HG03520 (cell line): ENCODE data around the gene BSN.

ENCODE experiments used
- ATAC-seq: cut with Tn5 transposase; IDR thresholded peaks from one replicate; pipeline ENCODE4 v1.9.1; 2021; ENCODE audit warnings: mild to moderate bottlenecking, moderate library complexity; ENCODE audit not compliant: unreplicated experiment

Gene BSN

DNA sequence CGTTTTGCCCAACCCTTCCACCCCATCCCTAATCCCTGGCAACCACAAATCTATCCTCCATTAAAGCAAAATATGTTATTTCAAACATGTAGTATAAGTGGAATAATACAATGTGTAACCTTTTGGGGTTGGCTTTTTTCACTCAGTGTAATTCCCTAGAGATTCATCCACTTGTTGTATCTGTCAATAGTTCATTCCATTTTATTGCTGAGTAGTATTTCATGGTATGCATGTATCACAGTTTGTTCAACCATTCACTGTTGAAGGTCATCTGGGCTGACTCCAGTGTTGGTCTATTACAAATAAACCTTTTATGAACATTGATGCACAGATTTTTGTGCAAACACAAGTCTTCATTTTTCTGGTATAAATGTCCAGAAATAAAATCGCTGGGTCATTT lies 38.8 kb downstream of the BSN start:
- ATAC-seq = no peak

DNA sequence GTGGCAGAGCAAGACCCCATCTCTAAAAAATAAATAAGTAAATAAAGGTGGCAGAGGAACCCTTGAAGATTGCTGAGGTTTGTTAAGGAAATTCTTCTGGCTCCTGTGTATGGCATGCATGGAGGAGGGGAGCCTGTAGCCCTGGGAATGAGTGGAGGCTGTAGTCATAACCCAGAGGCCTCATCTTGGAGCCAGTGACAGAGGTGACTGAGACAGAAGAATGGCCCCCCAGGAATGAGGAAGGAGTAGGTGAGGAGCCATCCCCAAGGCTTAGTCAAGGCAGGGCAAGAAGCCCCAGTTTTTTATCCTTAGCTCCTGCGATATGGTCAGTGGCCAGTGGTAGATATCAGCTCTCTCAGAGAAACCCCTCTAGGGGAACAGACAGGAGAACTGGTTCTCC lies 46.5 kb downstream of the BSN start:
- ATAC-seq = no peak

DNA sequence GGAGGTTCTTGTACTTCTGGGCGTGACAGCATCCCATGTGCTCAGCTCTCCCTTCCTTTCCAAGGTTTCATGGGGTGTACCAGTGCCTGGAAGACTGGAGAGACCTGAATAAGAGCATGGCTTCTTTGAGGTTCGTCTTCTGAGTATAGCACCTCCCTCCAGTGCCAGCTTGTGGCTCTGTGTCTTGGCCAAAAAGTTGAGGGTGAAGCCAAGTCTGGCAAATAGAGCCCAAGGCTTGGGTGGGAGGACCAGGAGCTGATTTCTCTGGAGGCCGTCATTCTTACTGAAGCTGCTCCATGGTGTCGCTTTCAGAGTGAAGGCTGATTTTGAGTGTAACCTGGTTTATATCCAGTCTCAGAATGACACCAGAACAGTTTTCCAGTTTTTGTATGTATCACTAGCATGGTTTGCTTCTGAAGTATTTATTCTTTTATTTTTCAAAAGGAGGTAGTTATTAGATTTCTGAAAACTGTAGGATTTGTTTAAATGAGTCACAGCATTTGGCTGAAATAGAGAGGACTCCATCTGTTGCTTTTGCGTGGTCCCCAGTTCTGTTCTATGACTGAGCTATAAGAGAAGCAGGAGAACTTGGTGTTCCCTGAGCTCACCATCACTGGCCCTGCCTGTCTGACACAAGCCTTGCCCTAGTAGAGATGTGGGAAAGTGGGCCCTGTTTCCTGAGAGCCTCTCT lies 47.2 kb downstream of the BSN start:
- ATAC-seq = no peak

DNA sequence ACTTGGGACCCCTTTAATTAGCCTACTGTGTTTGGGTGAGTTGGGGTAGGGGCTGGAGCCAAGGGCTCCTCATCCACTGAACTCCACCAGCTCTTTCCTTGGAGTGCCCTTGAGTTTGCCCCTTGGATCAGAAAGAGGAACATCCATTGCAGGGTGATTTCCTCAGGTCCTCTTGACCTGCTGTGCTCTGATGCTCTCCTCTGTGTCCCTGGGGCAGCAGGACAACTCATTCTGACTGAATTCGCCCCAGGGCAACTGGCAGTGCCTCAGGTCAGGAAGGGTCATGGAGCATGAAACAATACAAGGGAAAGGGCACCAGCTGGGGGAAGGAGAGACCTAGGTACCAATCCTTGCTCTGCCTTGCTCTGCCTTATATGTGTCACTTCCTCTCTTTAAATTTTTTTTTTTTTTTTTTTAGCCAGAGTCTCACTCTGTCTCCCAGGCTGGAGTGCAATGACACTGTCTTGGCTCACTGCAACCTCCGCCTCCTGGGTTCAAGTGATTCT lies 47.8 kb downstream of the BSN start:
- no peak for ATAC-seq

DNA sequence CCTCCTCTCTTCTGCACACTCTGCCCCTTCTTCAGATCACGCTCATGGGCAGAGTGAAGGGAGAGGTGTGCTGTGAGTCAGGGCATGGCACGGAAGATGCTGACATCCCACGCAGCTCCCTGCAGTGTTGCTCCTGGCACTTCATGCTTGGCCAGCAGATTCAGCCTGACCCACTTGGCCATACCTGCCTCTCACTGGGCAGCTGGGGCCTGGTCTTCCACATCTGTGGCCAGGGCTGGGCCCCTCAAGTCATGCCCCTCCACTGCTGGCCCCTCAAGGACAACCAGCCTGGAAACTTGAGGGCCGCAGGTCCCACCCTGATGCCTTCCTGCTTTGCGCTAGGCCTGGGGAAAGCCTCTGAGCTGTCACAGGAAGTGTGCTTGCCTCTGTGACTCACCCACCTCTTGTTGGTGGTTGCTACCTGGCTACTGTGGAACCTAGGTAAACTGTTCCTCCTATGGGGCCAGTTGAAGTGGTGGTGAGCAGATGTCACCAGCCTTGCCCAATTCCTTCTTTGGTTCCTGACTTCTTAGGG lies 48.7 kb downstream of the BSN start:
- no peak for ATAC-seq

DNA sequence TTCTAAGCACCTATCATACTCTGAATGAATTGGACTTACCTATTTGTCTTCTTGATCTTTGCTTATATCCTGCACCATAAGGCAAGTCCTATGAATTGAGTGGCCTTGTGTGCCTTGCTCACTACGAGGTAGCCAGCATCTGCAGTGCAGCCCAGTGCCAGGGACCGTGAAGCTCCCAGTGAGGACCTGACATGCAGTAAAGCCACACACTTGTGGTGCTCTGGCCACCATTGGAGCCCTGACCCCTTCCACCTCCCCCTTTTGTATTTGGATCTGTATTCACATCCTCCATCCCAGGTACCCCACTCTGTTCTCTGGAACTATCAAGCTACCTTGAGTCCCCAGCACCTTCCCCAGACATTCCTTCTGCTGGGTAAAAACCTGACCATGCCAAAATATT lies 52.1 kb downstream of the BSN start:
- no peak for ATAC-seq

DNA sequence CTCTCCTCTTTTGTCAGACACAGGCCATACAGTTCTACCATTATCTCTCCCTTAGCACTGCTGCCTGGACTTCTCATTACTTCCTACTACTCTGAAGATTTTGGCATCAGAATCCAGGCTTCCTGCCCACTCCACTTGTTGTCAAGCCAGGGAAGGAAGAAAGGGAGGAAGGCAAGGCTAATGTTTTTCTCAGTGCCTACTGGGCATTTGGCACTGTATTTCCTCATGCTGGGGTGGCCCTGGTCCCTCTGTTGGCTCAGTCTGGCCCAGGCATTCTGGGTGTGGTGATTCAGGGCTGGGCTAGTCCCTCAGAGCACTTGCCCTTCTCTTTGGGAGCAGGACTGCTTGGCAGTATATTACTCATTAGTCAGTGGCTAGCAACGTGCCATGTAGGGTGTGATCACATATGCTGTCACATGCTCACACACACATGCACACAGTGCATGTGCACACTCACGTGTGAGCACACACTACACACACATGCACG lies 52.9 kb downstream of the BSN start:
- no peak for ATAC-seq

DNA sequence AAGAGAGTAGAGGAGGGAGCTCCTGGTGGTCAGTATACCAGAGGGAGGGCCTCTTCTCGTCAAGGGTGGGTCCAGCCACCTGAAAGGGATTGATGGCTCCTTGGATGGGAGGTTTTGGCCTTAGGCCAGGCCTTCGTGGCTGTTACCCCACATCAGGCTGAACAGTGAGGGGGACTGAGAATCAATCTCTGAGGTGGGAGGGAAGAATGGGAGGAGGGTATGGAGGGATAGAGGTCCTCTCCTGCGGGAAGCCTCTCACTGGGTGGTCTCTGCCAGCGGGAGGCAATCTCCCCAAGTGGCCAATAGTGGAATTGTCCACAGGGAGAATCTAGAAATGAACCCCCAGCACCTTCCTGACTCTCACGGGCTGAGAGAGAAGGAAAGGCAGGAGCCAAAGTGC lies 53.5 kb downstream of the BSN start:
- ATAC-seq = no peak

DNA sequence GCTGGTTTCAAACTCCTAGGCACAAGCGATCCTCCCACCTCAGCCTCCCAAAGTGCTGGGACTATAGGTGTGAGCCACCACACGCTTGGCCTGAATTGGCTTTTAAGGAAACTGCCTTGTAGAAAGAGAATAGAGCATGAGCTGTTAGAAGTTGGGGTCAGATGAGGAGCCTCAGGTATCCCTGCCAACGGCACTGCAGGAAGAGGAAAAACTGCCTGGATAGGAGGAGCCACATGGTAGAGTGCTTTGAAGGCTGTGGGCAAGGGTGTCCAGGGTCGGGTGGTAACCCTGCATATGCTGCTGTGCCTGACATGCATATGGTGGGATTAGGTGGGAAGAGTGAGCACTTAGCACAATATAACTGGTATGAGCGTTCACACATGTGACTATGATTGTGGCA lies 55.0 kb downstream of the BSN start:
- no peak for ATAC-seq

DNA sequence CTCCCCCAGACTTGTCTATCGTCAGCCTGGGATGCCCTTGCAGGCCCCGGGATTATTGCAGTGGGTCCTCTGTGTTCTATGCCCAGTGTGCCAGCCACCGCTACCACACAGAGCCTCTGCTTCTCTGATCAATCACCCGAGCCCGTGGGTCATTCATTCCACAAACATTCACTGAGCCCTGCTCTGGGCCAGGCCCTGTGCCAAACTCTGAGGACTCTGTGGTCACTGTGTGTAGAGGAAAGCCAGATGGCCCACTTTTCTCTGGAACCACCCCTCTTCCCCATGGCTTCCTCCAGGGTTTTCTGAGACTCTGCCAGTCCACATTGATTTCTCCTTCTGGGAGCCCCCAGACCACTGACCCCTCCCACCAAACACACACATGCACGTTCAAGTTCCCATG lies 55.5 kb downstream of the BSN start:
- no peak for ATAC-seq

DNA sequence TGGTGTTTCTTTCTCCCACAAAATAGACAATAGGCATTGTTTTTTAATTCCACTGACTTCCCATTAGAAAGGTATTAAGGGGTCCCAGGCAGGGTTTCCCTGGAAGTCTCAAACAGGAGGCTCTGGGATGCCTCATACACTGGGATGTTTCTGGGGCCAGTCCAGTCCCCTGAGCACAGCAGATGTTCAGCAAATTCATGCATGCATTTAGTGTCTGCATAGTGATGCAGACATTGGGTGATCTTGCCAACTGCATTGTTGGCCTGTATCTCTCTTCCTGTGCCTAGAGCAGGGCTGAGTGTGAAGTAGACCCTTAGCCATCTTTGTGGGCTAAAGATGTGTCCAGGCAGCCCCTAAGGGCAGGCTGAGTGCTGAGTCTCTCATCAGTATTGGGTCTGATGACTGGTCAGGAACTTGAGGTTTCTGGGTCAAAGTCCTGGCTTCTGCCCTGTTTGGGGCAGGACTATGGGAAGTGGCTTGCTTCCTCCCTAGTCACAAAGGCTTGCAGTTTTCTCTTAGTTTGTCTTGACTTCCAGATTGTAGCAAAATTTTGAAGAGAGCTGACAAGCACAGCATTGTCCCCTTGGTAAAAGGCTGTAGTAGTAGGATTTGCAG lies 56.5 kb downstream of the BSN start:
- no peak for ATAC-seq

DNA sequence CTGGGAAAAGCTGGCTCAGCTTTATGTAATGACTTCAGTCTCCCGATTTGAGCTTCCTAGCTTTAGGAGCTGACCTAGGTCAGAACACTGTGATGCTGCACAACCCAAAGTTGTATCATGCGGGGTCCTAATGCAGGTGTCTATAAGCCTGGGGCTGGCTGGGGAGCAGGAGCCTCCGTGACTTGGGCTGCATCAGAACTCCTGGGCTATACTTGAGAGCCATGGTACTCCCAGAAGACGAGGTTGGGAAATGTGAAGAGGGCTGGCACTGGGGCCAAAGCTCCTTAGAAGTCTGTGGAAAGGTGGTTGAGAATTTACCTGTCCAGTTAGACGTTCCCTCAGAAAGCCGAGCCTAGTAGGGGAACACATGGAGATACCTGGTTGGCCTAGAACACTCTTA lies 57.0 kb downstream of the BSN start:
- ATAC-seq = no peak

DNA sequence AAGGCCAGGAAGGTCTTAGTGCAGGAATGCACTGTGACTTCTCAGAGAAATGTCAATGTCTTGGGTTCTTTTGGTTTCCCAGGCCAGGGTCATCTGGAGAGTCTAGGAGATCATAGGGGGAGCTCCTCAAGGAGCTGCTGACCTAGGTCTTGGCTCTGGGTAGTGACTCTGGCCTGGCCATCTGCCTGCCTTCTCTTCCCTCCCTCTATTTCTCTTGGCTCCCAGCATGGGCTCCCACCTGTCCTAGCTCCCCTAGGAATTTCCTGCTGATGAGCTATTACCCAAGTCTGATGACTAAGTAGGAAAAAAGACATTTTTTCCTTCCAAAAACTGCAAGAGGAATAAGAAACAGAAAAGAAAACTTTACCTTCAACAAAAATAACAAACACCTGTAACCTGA lies 57.4 kb downstream of the BSN start:
- no peak for ATAC-seq

DNA sequence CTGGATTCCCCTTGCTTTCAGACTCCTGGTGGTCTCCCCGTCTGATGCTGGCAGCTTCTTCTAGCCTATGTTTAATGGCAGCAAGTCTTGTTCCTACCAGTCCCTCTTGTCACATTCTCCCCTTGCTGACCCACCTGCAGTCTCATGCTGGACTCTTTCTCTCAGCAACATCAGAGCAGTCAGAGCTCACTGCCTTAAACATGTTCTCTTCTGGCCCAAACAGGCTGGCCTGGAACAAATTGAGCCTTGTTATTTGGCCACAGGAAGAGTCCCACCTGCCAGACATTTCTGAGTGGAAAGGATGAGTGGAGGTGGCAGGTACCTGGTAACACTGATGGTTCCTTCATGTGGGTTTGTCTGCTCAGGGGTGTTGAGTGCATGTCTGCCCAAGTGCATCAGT lies 60.7 kb downstream of the BSN start:
- no peak for ATAC-seq

DNA sequence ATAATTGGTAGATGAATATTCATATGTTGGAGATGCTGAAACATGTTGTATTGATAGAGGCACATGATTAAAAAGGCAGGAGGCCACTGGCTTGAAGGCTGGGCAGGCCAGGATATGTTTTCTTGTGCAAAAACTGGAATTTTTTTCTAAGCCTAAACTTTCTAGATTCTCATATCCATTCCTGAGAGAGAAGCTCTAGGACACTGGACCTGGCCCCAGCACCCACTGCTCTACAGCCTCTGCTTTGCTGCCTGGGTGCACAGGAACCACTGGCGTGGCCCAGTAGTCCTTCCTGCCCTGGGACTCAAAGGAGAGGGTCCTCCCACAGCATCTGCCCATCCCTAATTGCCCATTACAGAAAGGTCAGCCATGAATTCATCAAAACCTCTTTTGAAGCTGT lies 61.8 kb downstream of the BSN start:
- ATAC-seq = no peak

DNA sequence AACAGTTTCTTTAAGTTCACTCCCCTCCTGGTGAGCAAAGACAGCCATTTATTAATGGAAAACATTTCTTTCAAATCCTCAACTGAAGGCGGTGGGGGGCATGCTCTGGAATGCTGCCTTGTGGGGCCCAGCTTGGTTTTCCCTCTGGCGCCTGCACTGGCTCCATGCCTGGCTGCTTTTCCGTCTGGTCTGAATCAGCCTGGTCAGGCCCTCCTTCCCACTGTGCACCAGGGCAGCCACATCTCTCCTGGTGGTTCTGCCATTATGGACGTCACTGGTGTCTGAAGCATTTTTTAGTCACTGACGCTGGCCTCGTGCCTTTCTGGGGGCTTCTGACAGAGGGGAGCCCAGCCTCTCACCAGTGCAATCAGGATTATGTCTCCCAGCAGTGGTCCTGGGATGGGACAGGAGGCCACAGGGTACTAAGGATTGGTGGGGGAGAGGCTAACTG lies 62.2 kb downstream of the BSN start:
- ATAC-seq = no peak

DNA sequence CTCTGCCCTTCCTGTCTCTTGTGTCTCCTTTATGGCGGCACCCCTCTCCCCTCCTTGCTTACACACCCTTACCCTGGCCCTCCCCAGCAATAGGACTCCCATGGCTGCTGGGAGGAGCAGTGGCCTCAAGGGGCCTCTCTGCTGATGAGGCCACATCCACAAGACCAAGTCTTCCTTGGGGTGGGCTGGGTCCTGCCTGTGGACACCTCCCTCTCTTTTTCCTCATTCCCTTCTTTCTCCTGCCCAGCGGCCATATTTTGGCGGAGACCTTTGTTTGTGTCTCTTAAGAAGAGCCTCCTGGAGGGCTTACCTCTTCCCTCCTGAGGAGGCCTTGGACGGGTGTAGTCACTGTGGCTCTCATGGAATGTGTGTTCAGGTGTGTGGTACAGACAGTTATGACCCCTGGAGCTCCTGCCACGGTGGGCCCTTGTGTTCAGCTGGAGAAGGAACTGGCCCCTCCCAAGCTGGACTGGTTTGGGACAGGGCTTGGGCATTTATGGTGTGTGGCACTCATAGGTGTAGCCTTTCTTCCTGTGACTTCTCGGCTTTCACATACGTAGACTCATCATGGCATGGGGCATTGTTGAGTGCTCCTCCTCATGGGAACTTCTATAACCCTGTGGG lies 63.2 kb downstream of the BSN start:
- no peak for ATAC-seq

DNA sequence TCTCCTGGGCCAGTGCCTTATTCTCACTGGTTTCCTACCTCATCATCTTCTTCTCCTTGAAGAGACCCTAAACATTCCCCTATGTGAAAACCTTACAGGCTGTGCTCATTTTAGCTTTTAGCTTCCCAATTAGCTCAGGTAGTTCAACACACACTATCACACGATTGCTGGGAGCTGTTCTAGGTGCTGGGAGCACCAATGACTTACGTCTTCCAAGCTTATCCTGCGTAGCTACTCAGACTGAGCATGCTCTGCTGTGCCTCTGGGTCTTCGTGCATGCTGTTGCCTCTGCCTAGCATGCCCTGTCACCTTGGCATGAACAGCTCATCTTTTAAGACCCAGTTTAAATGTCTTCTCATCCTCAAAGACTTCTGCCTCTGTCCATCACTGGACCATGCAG lies 64.1 kb downstream of the BSN start:
- no peak for ATAC-seq

DNA sequence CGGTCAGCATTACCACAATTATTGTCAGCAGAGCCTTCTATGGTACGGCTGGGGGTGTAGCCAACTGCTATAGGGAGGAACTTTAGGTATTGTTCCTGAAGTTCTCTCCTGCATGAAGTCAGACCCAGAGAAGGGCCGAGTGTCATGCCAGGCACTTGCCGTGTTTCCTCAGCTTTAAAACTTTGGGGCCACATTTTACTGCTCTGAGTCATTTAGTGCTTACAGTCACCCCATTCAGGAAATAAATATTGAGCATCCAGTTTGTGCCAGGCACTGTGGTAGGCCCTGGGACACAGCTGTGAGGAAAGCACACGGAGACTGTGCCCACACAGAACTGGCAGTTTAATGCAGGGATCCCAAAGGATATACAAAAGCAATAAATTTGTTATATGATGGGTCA lies 65.4 kb downstream of the BSN start:
- ATAC-seq = no peak

DNA sequence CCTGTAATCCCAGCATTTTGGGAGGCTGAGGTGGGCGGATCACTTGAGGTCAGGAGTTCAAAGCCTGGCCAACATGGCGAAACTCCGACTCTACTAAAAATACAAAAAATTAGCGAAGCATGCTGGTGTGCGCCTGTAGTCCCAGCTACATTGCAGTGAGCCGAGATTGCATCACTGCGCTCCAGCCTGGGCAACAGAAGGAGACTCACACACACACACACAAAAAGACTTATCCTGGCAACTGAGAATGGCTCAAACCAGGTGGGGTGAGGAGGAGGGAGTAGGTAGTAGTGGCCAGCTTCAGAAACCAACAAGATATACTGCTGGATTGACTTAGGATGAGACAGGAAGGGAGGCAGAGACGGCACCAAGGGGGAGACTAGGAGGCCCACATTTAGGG lies 66.5 kb downstream of the BSN start:
- no peak for ATAC-seq

DNA sequence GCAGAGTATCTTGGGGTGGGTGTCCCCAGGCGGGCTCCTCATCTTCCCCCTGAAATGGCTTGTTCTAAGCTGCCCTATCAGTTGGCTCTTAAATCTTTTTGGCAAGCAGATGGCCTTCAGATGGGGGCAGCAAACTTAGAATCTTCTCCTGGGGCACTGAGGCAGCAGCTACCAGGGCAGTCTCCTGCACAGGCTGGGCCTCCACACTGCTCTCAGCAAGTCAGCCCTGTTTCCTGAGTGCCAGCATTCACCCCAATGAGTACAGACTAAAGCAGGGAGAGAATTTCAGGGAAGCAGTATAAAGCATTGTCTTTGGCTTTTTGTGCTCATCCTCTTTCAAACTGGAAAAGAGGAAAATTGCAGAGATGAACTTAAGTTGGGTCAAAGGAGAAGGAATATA lies 68.8 kb downstream of the BSN start:
- no peak for ATAC-seq

DNA sequence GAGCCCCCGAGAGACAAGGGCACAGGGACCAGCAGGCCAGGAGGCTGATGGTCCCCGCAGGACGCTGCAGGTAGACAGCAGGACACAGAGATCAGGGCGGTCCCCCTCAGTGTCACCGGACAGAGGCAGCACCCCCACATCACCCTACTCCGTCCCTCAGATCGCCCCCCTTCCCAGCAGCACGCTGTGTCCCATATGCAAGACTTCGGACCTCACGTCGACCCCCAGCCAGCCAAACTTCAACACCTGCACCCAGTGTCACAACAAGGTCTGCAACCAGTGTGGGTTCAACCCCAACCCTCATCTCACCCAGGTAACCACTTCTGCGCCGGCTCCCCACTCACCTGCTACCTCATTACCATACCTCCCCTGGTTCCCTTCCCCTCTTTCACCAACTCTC lies 70.8 kb downstream of the BSN start:
- ATAC-seq = no peak
